GM18867 (cell line): ENCODE results near the gene MYOC.
"Not testable (repeated sequence)": the region's sequence is repeated elsewhere in the genome, so short reads cannot be mapped to it uniquely, and the experiment has no call there.

Experiments used
- ATAC-seq: cut with Tn5 transposase; IDR thresholded peaks from one replicate; pipeline ENCODE4 v1.9.1; 2021; ENCODE audit warnings: mild to moderate bottlenecking, moderate library complexity; ENCODE audit not compliant: unreplicated experiment

MYOC gene

GRCh38 chr1:171613282-171613681, 39.2 kb downstream of the MYOC start:
- no peak for ATAC-seq

- no peak for ATAC-seq
Observed at GRCh38 chr1:171611306-171611705, 41.2 kb downstream of the MYOC start.

- peak; percentile 56 for ATAC-seq
Observed at GRCh38 chr1:171610385-171610784, 42.1 kb downstream of the MYOC start.

GRCh38 chr1:171606402-171606941, 46.0 kb downstream of the MYOC start:
- peak; percentile 33 for ATAC-seq

- ATAC-seq: not testable (repeated sequence)
Observed at GRCh38 chr1:171603042-171603441, 49.4 kb downstream of the MYOC start.

- no peak for ATAC-seq
Observed at GRCh38 chr1:171600862-171601261, 51.6 kb downstream of the MYOC start.

GRCh38 chr1:171600310-171600709, 52.2 kb downstream of the MYOC start:
- ATAC-seq: not testable (repeated sequence)

GRCh38 chr1:171597203-171597602, 55.3 kb downstream of the MYOC start:
- no peak for ATAC-seq

- no peak for ATAC-seq
Observed at GRCh38 chr1:171596705-171597104, 55.8 kb downstream of the MYOC start.

- ATAC-seq: no peak
Observed at GRCh38 chr1:171596119-171596518, 56.4 kb downstream of the MYOC start.

GRCh38 chr1:171595324-171595723, 57.2 kb downstream of the MYOC start:
- ATAC-seq: no peak

GRCh38 chr1:171590022-171590421, 62.5 kb downstream of the MYOC start:
- ATAC-seq: no peak

GRCh38 chr1:171588230-171588629, 64.3 kb downstream of the MYOC start:
- no peak for ATAC-seq

GRCh38 chr1:171585715-171586114, 66.8 kb downstream of the MYOC start:
- ATAC-seq: no peak
